Coronary artery (tissue), 2 donors: ENCODE results near the gene PRDM7.
"Not testable (repeated sequence)": the region's sequence is repeated elsewhere in the genome, so short reads cannot be mapped to it uniquely, and the experiment has no call there.

ENCODE experiments used
- DNase-seq: peaks from one replicate; pipeline ENCODE4 v3.0.0-alpha.2; 2017; ENCODE audit warnings: low spot score
- H3K27ac ChIP-seq, 2 donors: fragments of 200-600 bp; sonication (generic); one replicate each; pipeline ENCODE4 v1.5.1; 2016 to 2019
- H3K4me3 ChIP-seq: fragments of 200-600 bp; sonication (generic); 2 replicates; pipeline ENCODE4 v1.5.1; 2016; ENCODE audit warnings: mild to moderate bottlenecking, moderate library complexity
- TF ChIP-seq, protein P1 (sequence below): fragments of 200-600 bp; sonication (generic); IDR thresholded peaks from one replicate; pipeline ENCODE4 v1.5.1; 2019; ENCODE audit warnings: antibody characterized with exemption

The PRDM7 gene

GRCh38 chr16:90070440-90070839 is 6.7 kb downstream of the PRDM7 start:
- H3K4me3 ChIP-seq = no peak overlapping the region
- TF ChIP-seq, protein P1, sequence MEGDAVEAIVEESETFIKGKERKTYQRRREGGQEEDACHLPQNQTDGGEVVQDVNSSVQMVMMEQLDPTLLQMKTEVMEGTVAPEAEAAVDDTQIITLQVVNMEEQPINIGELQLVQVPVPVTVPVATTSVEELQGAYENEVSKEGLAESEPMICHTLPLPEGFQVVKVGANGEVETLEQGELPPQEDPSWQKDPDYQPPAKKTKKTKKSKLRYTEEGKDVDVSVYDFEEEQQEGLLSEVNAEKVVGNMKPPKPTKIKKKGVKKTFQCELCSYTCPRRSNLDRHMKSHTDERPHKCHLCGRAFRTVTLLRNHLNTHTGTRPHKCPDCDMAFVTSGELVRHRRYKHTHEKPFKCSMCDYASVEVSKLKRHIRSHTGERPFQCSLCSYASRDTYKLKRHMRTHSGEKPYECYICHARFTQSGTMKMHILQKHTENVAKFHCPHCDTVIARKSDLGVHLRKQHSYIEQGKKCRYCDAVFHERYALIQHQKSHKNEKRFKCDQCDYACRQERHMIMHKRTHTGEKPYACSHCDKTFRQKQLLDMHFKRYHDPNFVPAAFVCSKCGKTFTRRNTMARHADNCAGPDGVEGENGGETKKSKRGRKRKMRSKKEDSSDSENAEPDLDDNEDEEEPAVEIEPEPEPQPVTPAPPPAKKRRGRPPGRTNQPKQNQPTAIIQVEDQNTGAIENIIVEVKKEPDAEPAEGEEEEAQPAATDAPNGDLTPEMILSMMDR = no peak
- DNase-seq = no peak
- no peak overlapping the region for H3K27ac ChIP-seq

DNA sequence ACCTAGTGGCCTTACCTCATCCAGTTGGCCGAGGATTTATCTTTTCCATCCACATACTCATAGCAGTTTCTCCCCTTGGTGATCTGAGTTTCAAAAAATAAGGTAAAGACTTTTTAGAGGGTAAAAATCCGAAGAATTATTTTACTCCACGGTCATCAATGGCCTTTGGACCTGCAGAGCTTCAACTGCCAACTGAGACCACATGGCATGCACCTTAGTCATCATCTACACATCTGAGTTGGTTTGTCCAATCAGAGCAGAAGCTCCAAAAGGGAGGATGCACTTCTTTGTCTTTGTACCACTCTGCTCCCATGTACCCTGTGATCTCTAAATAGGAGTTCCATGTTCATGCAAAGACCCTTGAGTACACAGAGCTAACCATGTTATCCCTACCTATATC is 15.7 kb downstream of the PRDM7 start:
- DNase-seq = no peak
- no peak overlapping the region for H3K27ac ChIP-seq
- TF ChIP-seq, protein P1 = no peak
- no peak overlapping the region for H3K4me3 ChIP-seq

DNA sequence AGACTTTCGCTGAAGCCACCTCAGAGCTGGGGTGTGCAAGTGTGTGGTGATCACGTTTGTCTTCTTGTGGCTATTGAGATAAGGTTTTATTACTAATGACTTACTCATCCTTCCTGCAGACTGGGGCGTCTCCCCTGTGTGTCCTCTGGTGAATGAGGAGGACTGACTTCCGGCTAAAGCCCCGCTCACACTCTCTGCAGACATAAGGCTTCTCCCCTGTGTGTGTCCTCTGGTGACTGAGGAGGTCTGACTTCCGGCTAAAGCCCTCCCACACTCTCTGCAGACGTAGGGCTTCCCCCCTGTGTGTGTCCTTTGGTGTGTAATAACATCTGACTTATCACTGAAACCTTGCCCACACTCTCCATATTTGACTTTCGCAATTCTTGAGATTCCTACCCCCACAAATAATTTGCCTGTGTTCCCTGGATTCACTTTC is 19.4 kb downstream of the PRDM7 start:
- no peak overlapping the region for H3K4me3 ChIP-seq
- DNase-seq = no peak
- H3K27ac ChIP-seq = no peak overlapping the region
- TF ChIP-seq, protein P1 = no peak

DNA sequence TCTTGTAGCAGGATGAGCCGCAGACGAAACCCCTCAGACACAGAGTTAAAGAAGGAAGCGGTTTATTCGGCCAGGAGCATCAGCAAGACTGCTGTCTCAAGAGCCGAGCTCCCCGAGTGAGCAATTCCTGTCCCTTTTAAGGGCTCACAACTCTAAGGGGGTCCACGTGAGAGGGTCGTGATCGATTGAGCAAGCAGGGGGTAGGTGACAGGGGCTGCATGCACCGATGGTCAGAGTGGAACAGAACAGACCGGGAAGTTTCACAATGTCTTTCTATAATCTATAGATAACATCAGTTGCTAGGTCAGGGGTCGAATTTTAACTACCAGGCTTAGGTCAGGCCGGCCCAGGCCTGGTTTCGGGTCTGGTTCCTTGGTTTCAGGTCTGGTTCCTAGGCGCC is 20.6 kb downstream of the PRDM7 start:
- not testable (repeated sequence) for DNase-seq, H3K4me3 ChIP-seq, H3K27ac ChIP-seq

GRCh38 chr16:90055371-90055770 is 21.8 kb downstream of the PRDM7 start:
- no peak overlapping the region for H3K27ac ChIP-seq
- no peak overlapping the region for H3K4me3 ChIP-seq
- TF ChIP-seq, protein P1 = no peak
- no peak for DNase-seq

GRCh38 chr16:90054554-90054953 is 22.6 kb downstream of the PRDM7 start:
- TF ChIP-seq, protein P1 = no peak
- no peak overlapping the region for H3K27ac ChIP-seq
- no peak for DNase-seq
- no peak overlapping the region for H3K4me3 ChIP-seq

- no peak overlapping the region for H3K27ac ChIP-seq
- TF ChIP-seq, protein P1 = no peak
- DNase-seq = no peak
- no peak overlapping the region for H3K4me3 ChIP-seq
Observed at GRCh38 chr16:90053902-90054500, 23.1 kb downstream of the PRDM7 start.
